CD4-positive, CD25-positive, alpha-beta regulatory T cell (primary cell): Measurements from ENCODE around the gene TULP4. TPM values are rescaled to one million over a fixed set of nuclear protein-coding genes. Genes with fewer than 3 reads are reported as not detected.
"Not testable (repeated sequence)": the region's sequence is repeated elsewhere in the genome, so short reads cannot be mapped to it uniquely, and the experiment has no call there.

Experiments
- ATAC-seq, 2 donors: fragments of 150-1000 bp; cut with Tn5 transposase; one replicate each; pipeline ENCODE4 v1.10.0; 2021; ENCODE audit warnings: low read depth in 2 of 2, moderate number of reproducible peaks in 2 of 2, moderate library complexity in 1 of 2
- DNase-seq, 3 donors: peaks; one replicate each; pipeline versions ENCODE4 v3.0.0 to v3.0.0-alpha.2; 2012 to 2022; ENCODE audit warnings: mixed read lengths in 1 of 3
- H3K27ac ChIP-seq: one replicate; pipeline ENCODE4 v1.7.0; 2013; ENCODE audit warnings: mild to moderate bottlenecking, low read length; ENCODE audit not compliant: insufficient read depth, poor library complexity, severe bottlenecking
- H3K27me3 ChIP-seq: one replicate; pipeline ENCODE4 v1.7.0; 2013; ENCODE audit warnings: low read length; ENCODE audit not compliant: control insufficient read depth, insufficient read depth
- H3K36me3 ChIP-seq: one replicate; pipeline ENCODE4 v1.7.0; 2013; ENCODE audit warnings: mild to moderate bottlenecking, low read length, moderate library complexity; ENCODE audit not compliant: control insufficient read depth, insufficient read depth
- H3K4me1 ChIP-seq: 2 replicates; pipeline ENCODE4 v1.7.0; 2013; ENCODE audit warnings: mild to moderate bottlenecking, low read length; ENCODE audit not compliant: insufficient read depth, control insufficient read depth, poor library complexity, severe bottlenecking
- H3K4me3 ChIP-seq: one replicate; pipeline ENCODE4 v1.7.0; 2013; ENCODE audit warnings: low read depth, mild to moderate bottlenecking, low read length, moderate library complexity
- H3K9me3 ChIP-seq, 2 experiments: 1 replicate in 1 of 2; 2 replicates in 1 of 2; pipeline ENCODE4 v1.7.0; 2013; ENCODE audit warnings: low read length in 2 of 2, mild to moderate bottlenecking in 1 of 2, moderate library complexity in 1 of 2; ENCODE audit not compliant: control insufficient read depth in 2 of 2
- H3K27ac Mint-ChIP-seq, 3 donors: one replicate each; pipeline ENCODE4 v1.8.0; 2020 to 2022; ENCODE audit warnings: mild to moderate bottlenecking in 3 of 3, mixed read lengths in 3 of 3, moderate library complexity in 2 of 3
- H3K27me3 Mint-ChIP-seq: one replicate; pipeline ENCODE4 v1.8.0; 2022; ENCODE audit warnings: mild to moderate bottlenecking, mixed read lengths
- H3K36me3 Mint-ChIP-seq: one replicate; pipeline ENCODE4 v1.8.0; 2020; ENCODE audit warnings: mixed read lengths
- H3K4me1 Mint-ChIP-seq, 4 donors: one replicate each; pipeline ENCODE4 v1.8.0; 2020 to 2022; ENCODE audit warnings: mixed read lengths in 4 of 4, mild to moderate bottlenecking in 1 of 4
- H3K4me3 Mint-ChIP-seq, 4 donors: one replicate each; pipeline ENCODE4 v1.8.0; 2020 to 2022; ENCODE audit warnings: mild to moderate bottlenecking in 4 of 4, mixed read lengths in 4 of 4, moderate library complexity in 3 of 4
- H3K9me3 Mint-ChIP-seq, 7 donors: one replicate each; pipeline ENCODE4 v1.8.0; 2020 to 2022; ENCODE audit warnings: mixed read lengths in 7 of 7, mild to moderate bottlenecking in 3 of 7, moderate library complexity in 2 of 7
- polyA plus RNA-seq, 4 donors: library from polyadenylated mRNA; unstranded; fragments of 300-500 nt; fragmentation: Illumina TruSeq; gene quantifications; one replicate each; pipeline ENCODE4 v1.2.3, GENCODE V29; 2021
- total RNA-seq: library from RNA; stranded (reverse); gene quantifications from one replicate; pipeline ENCODE4 v1.2.3, GENCODE V29; 2022

Gene TULP4
- total and polyA plus RNA-seq, 5 donors from 2014 or later = 43.3 to 158 (median 56.0) TPM

GRCh38 chr6:158472447-158472846 is 160.2 kb downstream of the TULP4 start:
- H3K36me3 Mint-ChIP-seq = peaks cover 48% of the 10 kb centered on the region
- no peak for DNase-seq

GRCh38 chr6:158474961-158475343 is 162.7 kb downstream of the TULP4 start:
- ATAC-seq (no peak), DNase-seq (no peak)
- H3K36me3 Mint-ChIP-seq = peaks cover 54% of the 10 kb centered on the region
- peaks cover 0 to 7% (median 3%) of the 10 kb centered on the region in 4 donors for H3K4me1 Mint-ChIP-seq
- H3K9me3 Mint-ChIP-seq = no peaks in the 10 kb centered on the region
- H3K4me3 Mint-ChIP-seq = no peak overlapping the region
- Histone ChIP-seq H3K27me3 (no peaks in the 10 kb centered on the region), H3K9me3 (no peaks in the 10 kb centered on the region), H3K4me1 (no peaks in the 10 kb centered on the region), H3K36me3 (peaks cover 40% of the 10 kb centered on the region), H3K27ac (no peak overlapping the region), H3K4me3 (no peak overlapping the region)
- no peak overlapping the region for H3K27ac Mint-ChIP-seq
- H3K27me3 Mint-ChIP-seq = no peaks in the 10 kb centered on the region

More at GRCh38 chr6:158472447-158472846, 160.2 kb downstream of the TULP4 start:
- H3K4me1 Mint-ChIP-seq = peaks cover 0 to 8% (median 4%) of the 10 kb centered on the region in 4 donors
- H3K27ac ChIP-seq = no peak overlapping the region
- H3K4me3 Mint-ChIP-seq = no peak overlapping the region
- no peak overlapping the region for H3K4me3 ChIP-seq
- H3K27me3 Mint-ChIP-seq = no peaks in the 10 kb centered on the region
- peaks cover 26% of the 10 kb centered on the region for H3K36me3 ChIP-seq
- ATAC-seq = no peak
- no peaks in the 10 kb centered on the region for H3K4me1 ChIP-seq
- no peaks in the 10 kb centered on the region for H3K9me3 Mint-ChIP-seq
- no peak overlapping the region for H3K27ac Mint-ChIP-seq
- H3K27me3 ChIP-seq = no peaks in the 10 kb centered on the region
- H3K9me3 ChIP-seq = no peaks in the 10 kb centered on the region

- Histone ChIP-seq H3K4me3 (no peak overlapping the region), H3K27ac (no peak overlapping the region), H3K4me1 (no peaks in the 10 kb centered on the region), H3K36me3 (peaks cover 47% of the 10 kb centered on the region), H3K27me3 (no peaks in the 10 kb centered on the region), H3K9me3 (no peaks in the 10 kb centered on the region)
- H3K27ac Mint-ChIP-seq = no peak overlapping the region
- no peaks in the 10 kb centered on the region for H3K9me3 Mint-ChIP-seq
- no peak for ATAC-seq
- no peak for DNase-seq
- no peak overlapping the region for H3K4me3 Mint-ChIP-seq
- H3K4me1 Mint-ChIP-seq = peaks cover 0 to 5% (median 2%) of the 10 kb centered on the region in 4 donors
- no peaks in the 10 kb centered on the region for H3K27me3 Mint-ChIP-seq
- peaks cover 55% of the 10 kb centered on the region for H3K36me3 Mint-ChIP-seq
Measured at GRCh38 chr6:158475344-158476302, 163.4 kb downstream of the TULP4 start.

- ATAC-seq = no peak
Measured at GRCh38 chr6:158476389-158476788, 164.1 kb downstream of the TULP4 start.

GRCh38 chr6:158477722-158478121 is 165.5 kb downstream of the TULP4 start:
- H3K27ac ChIP-seq = not testable (repeated sequence)

More at GRCh38 chr6:158476389-158476788, 164.1 kb downstream of the TULP4 start:
- no peaks in the 10 kb centered on the region for H3K9me3 Mint-ChIP-seq
- Histone ChIP-seq H3K9me3 (no peaks in the 10 kb centered on the region), H3K27me3 (no peaks in the 10 kb centered on the region), H3K36me3 (peaks cover 55% of the 10 kb centered on the region), H3K4me3 (no peak overlapping the region), H3K4me1 (no peaks in the 10 kb centered on the region), H3K27ac (no peak overlapping the region)
- H3K4me3 Mint-ChIP-seq = no peak overlapping the region
- H3K4me1 Mint-ChIP-seq = peaks cover 0 to 5% (median 2%) of the 10 kb centered on the region in 4 donors
- no peak for DNase-seq
- peaks cover 56% of the 10 kb centered on the region for H3K36me3 Mint-ChIP-seq
- H3K27me3 Mint-ChIP-seq = no peaks in the 10 kb centered on the region
- H3K27ac Mint-ChIP-seq = no peak overlapping the region

GRCh38 chr6:158480989-158481388 is 168.7 kb downstream of the TULP4 start:
- H3K36me3 ChIP-seq = peaks cover 76% of the 10 kb centered on the region
- ATAC-seq (no peak), DNase-seq (no peak)
- Mint-ChIP-seq H3K27ac (peak overlapping the region in 1 of 3 donors; percentile 74), H3K36me3 (peaks cover 77% of the 10 kb centered on the region), H3K4me3 (no peak overlapping the region), H3K4me1 (peaks cover 0 to 4% (median 2%) of the 10 kb centered on the region in 4 donors), H3K27me3 (no peaks in the 10 kb centered on the region), H3K9me3 (peaks cover 0 to 2% (median 0%) of the 10 kb centered on the region in 7 donors)
- H3K4me3 ChIP-seq = no peak overlapping the region
- no peaks in the 10 kb centered on the region for H3K9me3 ChIP-seq
- no peaks in the 10 kb centered on the region for H3K27me3 ChIP-seq
- H3K27ac ChIP-seq = no peak overlapping the region
- no peaks in the 10 kb centered on the region for H3K4me1 ChIP-seq

More at GRCh38 chr6:158477722-158478121, 165.5 kb downstream of the TULP4 start:
- H3K36me3 ChIP-seq = peaks cover 65% of the 10 kb centered on the region
- not testable (repeated sequence) for H3K4me1 Mint-ChIP-seq, H3K27me3 Mint-ChIP-seq, H3K4me3 Mint-ChIP-seq, H3K27ac Mint-ChIP-seq, H3K9me3 Mint-ChIP-seq, H3K4me1 ChIP-seq, H3K27me3 ChIP-seq, ATAC-seq, H3K9me3 ChIP-seq, DNase-seq, H3K4me3 ChIP-seq
- H3K36me3 Mint-ChIP-seq = peaks cover 68% of the 10 kb centered on the region

GRCh38 chr6:158481690-158482473 is 169.6 kb downstream of the TULP4 start:
- ATAC-seq (no peak), DNase-seq (no peak)
- H3K27me3 ChIP-seq = no peaks in the 10 kb centered on the region
- Mint-ChIP-seq H3K9me3 (peaks cover 0 to 2% (median 0%) of the 10 kb centered on the region in 7 donors), H3K36me3 (peaks cover 69% of the 10 kb centered on the region), H3K27ac (peak overlapping the region in 1 of 3 donors; percentile 87), H3K4me1 (peaks cover 0 to 4% (median under 1%) of the 10 kb centered on the region in 4 donors), H3K4me3 (no peak overlapping the region), H3K27me3 (no peaks in the 10 kb centered on the region)
- no peak overlapping the region for H3K4me3 ChIP-seq
- H3K27ac ChIP-seq = no peak overlapping the region
- H3K4me1 ChIP-seq = no peaks in the 10 kb centered on the region
- peaks cover 67% of the 10 kb centered on the region for H3K36me3 ChIP-seq
- no peaks in the 10 kb centered on the region for H3K9me3 ChIP-seq
